ENCODE results near the gene TNS2. TPM values are rescaled to one million over a fixed set of nuclear protein-coding genes. Genes with fewer than 3 reads are reported as not detected.

TNS2 gene
- total RNA-seq, 1 donor from 2014 or later, result 232 TPM

DNA sequence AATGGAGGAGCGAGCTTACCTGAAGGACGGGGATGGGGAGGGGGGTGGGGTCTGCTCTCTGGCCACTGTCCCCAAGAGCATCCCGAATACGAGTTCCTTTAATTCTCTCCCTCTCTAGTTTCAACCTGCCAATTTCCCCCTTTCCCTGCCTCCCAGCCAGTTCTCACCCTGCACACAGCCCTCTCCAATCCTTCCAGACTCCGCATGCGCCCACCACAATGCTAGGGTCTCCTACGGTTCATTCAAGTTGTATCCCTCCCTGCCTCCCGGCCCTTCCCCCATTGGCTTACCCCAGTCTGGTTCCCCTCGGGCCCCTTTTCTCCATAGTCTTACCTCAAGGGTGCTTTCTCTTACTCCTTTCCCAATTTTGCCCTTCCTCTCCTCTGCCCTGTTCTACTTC is 46.9 kb downstream of the TNS2 start:
- Histone ChIP-seq H3K27ac (peak overlapping the region; percentile 76), H3K36me3 (no peaks in the 10 kb centered on the region), H3K4me1 (peaks cover 35% of the 10 kb centered on the region), H3K9me3 (no peaks in the 10 kb centered on the region), H3K4me3 (peak overlapping the region; percentile 58), H3K27me3 (no peaks in the 10 kb centered on the region)
- intact Hi-C loops (cut with DNase I), result no loop called here
- no peak for TF ChIP-seq CTCF (IDR thresholded peaks at IDR 0.05)
- no peak for ATAC-seq
- no peak for DNase-seq

DNA sequence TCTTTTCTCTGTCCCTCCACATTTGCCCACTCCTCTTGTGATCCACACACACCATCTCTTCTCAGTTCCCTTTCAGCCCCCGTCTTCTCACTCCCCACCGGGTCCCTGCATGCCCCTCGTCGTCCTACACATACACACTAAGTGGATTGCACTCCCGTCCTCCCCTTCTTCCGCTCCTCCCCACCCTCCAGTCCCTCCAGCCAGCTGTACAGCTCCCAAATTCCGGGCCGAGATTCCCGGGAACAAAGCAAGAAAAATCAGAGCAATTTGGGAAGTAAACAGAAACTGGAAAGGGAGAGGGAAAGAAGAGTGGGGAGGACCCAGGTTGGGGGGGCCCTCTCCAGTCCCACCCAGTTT is 47.3 kb downstream of the TNS2 start:
- no peaks in the 10 kb centered on the region for H3K36me3 ChIP-seq
- TF ChIP-seq CTCF (IDR thresholded peaks at IDR 0.05), result no peak
- H3K4me1 ChIP-seq, result peaks cover 35% of the 10 kb centered on the region
- H3K27ac ChIP-seq, result peak overlapping the region; percentile 76
- DNase-seq, result no peak
- H3K27me3 ChIP-seq, result no peaks in the 10 kb centered on the region
- H3K9me3 ChIP-seq, result no peaks in the 10 kb centered on the region
- intact Hi-C loops (cut with DNase I), result no loop called here
- peak overlapping the region; percentile 58 for H3K4me3 ChIP-seq
- ATAC-seq, result peak; percentile 1

- DNase-seq, result peak; percentile 83
- no peak for TF ChIP-seq CTCF (IDR thresholded peaks at IDR 0.05)
- H3K4me3 ChIP-seq, result peak within 1 kb of the TSS; percentile 58
Measured at GRCh38 chr12:53097564-53098353, 47.9 kb downstream of the TNS2 start, which contains the start of gene IGFBP6. TSS of gene IGFBP6 (plus strand) at chr12:53097667. CDS start at chr12:53097718, 51 bp downstream.

DNA sequence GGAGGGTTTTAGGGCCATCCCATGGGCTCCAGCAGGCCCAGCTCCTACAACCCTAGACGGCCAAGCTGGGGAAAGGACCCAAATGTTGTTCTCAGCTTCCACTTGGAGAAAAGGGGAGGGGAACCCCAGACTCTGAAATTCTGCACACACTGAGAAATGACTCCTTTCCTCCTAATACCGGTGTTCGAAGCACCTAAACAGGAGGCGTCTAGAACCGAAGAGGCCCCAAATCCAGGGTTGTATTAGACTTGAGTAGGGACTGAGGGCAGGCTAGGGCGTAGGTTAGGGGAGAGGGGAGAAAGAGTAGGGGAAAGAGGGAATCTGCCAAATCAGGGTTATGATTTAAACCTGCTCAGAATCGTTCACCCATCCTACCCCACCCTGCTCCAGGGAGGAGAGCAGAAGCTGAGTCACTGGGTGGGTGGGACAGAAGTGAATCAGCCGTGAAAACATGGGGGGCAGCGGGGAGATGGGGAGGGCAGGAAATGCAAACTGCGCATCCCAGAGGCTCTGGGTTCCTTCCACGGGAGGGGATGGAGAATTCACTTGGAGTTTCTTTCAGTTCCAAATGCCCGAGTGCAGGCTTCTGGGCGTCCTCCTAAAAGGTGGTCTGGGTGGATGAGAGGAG is 48.6 kb downstream of the TNS2 start:
- Histone ChIP-seq H3K4me3 (peak overlapping the region; percentile 58), H3K4me1 (peaks cover 35% of the 10 kb centered on the region), H3K36me3 (no peaks in the 10 kb centered on the region), H3K27ac (peak overlapping the region; percentile 76), H3K9me3 (no peaks in the 10 kb centered on the region), H3K27me3 (no peaks in the 10 kb centered on the region)
- intact Hi-C loops (cut with DNase I), result no loop called here
- no peak for DNase-seq
- no peak for ATAC-seq
- TF ChIP-seq CTCF (IDR thresholded peaks at IDR 0.05), result no peak

More at GRCh38 chr12:53097564-53098353, 47.9 kb downstream of the TNS2 start, which contains the start of gene IGFBP6:
- no peaks in the 10 kb centered on the region for H3K27me3 ChIP-seq
- intact Hi-C loops (cut with DNase I), result no loop called here
- H3K36me3 ChIP-seq, result no peaks in the 10 kb centered on the region
- peaks cover 35% of the 10 kb centered on the region for H3K4me1 ChIP-seq
- no peaks in the 10 kb centered on the region for H3K9me3 ChIP-seq
- ATAC-seq, result peak; percentile 60
- H3K27ac ChIP-seq, result peak within 1 kb of the TSS; percentile 76

GRCh38 chr12:53099071-53099882 is 49.4 kb downstream of the TNS2 start:
- Histone ChIP-seq H3K4me3 (no peak overlapping the region), H3K27me3 (no peaks in the 10 kb centered on the region), H3K36me3 (no peaks in the 10 kb centered on the region), H3K27ac (peak overlapping the region; percentile 76), H3K4me1 (peaks cover 35% of the 10 kb centered on the region), H3K9me3 (no peaks in the 10 kb centered on the region)
- intact Hi-C loops (cut with DNase I), result no loop called here
- peak; percentile 89 for ATAC-seq
- DNase-seq, result peak; percentile 93
- peak; percentile 98 for TF ChIP-seq CTCF (IDR thresholded peaks at IDR 0.05)

All from upper lobe of right lung (tissue), 1 donor.